SHP77 treated with DMSO at 0.1 percent for 48 hours (cell line): Measurements from ENCODE around the gene EVL.
"Not testable (repeated sequence)": the region's sequence is repeated elsewhere in the genome, so short reads cannot be mapped to it uniquely, and the experiment has no call there.

Experiments used
- DNase-seq: peaks from one replicate; lab custom pipeline; 2025; lab: John Stamatoyannopoulos, UW

The EVL gene

GRCh38 chr14:100039903-100040302 is 25.3 kb upstream of the EVL start:
- no peak for DNase-seq

GRCh38 chr14:100041271-100041670 is 24.0 kb upstream of the EVL start:
- DNase-seq: no peak

GRCh38 chr14:100042286-100042685 is 22.9 kb upstream of the EVL start:
- DNase-seq: no peak

GRCh38 chr14:100045642-100046344 is 19.4 kb upstream of the EVL start:
- DNase-seq: no peak

GRCh38 chr14:100047600-100047999 is 17.6 kb upstream of the EVL start:
- no peak for DNase-seq

GRCh38 chr14:100048786-100049185 is 16.4 kb upstream of the EVL start:
- DNase-seq: no peak

- no peak for DNase-seq
Measured at GRCh38 chr14:100049220-100049619, 16.0 kb upstream of the EVL start.

- DNase-seq: no peak
Measured at GRCh38 chr14:100051103-100051502, 14.1 kb upstream of the EVL start.

GRCh38 chr14:100051543-100051942 is 13.7 kb upstream of the EVL start:
- no peak for DNase-seq

- no peak for DNase-seq
Measured at GRCh38 chr14:100052819-100053218, 12.4 kb upstream of the EVL start.

- DNase-seq: no peak
Measured at GRCh38 chr14:100054316-100055075, 10.7 kb upstream of the EVL start.

GRCh38 chr14:100056431-100056830 is 8.8 kb upstream of the EVL start:
- DNase-seq: no peak

- DNase-seq: no peak
Measured at GRCh38 chr14:100056964-100057795, 8.0 kb upstream of the EVL start.

- DNase-seq: no peak
Measured at GRCh38 chr14:100058777-100059437, 6.3 kb upstream of the EVL start.

- DNase-seq: no peak
Measured at GRCh38 chr14:100059438-100059781, 5.8 kb upstream of the EVL start.

- DNase-seq: no peak
Measured at GRCh38 chr14:100060760-100061159, 4.5 kb upstream of the EVL start.

GRCh38 chr14:100062590-100062989 is 2.6 kb upstream of the EVL start:
- DNase-seq: no peak

GRCh38 chr14:100063314-100063941 is 1.8 kb upstream of the EVL start:
- no peak for DNase-seq

GRCh38 chr14:100064335-100065092 is 708 bp upstream of the EVL start:
- DNase-seq: not testable (repeated sequence)

GRCh38 chr14:100065942-100066574 is 836 bp downstream of the EVL start:
- DNase-seq: no peak

- DNase-seq: no peak
Measured at GRCh38 chr14:100066962-100067361, 1.7 kb downstream of the EVL start.
